Effector CD4-positive, alpha-beta T cell (primary cell): Measurements from ENCODE around the gene PAFAH1B1.
"Not testable (repeated sequence)": the region's sequence is repeated elsewhere in the genome, so short reads cannot be mapped to it uniquely, and the experiment has no call there.

Experiments
- DNase-seq: peaks from one replicate; pipeline ENCODE4 v3.0.0-alpha.2; 2020

The PAFAH1B1 gene

DNA sequence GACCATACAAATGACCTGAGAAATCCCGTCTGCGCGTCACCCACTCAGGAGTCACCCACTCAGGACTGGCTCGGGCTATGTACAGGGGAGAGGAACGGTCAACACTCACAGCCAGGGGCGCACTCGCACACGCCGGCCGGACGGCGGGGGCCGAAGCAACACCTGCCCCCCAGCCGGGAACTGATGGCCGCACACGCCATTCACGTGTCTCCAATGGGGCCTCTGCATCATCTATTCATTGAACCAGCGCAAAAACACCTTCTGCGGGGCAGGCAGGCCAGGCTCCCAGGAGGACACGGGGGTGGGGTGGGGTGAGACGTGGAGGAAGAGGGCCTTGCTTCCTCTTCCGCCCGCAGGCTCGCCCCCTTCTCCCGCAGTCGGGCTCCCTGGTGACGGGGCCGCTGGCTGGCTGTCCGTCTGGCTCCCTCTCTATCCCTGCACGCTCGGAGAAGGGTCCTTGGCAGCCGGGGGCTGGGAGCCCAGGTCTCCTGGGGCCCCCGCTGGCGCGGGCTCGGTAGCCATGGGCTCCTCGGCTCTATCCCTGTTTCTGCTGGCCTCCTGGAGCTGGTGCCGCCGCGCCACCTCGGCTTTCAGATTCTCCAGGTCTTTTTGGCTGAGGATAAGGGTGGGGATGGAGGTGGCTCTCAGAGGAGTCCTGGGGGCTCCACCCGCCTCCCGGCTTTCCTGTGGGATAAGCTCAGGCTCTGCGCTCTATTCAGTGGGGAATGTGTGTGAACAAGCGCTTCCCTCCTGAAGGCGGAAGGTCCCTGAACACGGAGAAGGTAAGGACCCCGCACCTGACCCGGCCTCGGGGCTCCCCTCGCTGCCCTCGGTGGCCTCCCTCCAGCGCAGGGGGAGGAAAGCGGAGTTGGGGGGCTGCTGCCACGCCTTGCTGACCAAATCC lies 97.0 kb downstream of the PAFAH1B1 start:
- DNase-seq: no peak

DNA sequence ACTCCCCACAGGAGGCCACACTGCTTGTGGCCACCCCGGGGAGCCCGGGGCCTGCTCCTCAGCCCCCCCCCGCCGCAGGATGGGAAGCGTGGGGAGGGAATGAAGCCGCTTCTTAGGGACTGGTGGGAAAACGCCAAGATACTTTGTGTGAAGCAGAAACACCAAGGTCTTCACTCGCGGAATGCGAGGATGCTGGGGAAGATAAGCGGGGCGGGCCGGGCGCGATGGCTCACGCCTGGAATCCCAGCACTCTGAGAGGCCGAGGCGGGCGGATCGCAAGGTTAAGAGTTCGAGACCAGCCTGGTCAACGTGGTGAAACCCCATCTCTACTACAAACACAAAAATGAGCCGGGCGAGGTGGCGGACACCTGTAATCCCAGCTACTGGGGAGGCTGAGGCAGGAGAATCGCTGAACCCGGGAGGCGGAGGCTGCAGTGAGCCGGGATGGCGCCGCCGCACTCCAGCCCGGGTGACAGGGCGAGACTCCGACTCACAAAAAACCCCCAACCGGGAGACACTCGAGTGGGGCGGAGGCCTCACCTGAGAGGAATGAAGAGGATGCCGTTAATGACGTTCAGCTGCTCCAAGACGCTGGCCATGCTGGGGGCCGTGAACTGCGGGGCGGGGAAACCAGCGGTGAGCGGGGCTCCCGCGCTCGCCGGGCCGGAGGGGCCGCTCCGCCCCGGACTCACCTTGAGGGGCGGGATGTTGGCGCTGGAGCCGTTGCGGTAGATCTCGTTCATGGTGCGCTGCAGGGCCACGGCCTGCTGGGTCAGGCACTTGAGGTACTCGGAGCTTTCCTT lies 97.8 kb downstream of the PAFAH1B1 start:
- DNase-seq: no peak

DNA sequence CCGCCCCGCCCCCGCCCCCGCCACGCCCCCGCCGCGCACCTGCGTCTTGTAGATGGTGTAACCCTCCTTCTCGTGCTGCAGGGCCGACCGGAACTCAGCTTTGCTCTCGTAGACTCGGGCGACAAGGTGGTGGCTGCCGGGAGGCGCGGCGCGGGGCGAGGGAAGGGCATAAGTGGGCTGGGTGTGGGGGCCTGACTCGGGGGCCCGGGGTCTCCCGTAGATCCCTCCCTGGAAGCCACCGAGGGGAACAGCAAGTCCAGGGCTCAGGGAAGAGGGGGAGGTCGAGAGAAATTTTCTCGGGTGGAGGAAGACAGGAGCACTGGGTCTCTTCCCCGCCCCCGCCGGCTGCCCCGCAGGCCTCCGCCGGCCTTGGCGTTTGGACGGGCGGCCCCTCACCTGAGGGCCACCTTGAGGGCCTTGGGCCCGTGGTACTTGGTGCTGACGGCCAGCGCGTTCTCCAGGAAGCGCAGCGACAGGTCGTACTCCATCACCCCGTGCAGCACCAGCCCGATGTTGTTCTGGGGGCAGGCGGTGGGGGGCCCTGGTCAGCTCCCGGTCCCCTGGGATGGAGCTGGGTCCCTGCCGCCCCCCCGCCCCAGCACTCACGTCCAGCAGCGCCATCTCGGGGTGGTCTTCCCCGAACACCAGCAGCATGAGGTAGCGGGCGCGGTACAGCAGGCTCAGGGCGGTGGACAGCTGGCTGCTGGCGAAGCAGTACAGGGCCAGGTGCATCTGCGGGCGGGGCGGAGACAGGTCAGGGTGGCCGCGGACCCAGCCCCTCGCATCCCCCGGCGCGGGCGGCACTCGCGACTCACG lies 98.7 kb downstream of the PAFAH1B1 start:
- no peak for DNase-seq

DNA sequence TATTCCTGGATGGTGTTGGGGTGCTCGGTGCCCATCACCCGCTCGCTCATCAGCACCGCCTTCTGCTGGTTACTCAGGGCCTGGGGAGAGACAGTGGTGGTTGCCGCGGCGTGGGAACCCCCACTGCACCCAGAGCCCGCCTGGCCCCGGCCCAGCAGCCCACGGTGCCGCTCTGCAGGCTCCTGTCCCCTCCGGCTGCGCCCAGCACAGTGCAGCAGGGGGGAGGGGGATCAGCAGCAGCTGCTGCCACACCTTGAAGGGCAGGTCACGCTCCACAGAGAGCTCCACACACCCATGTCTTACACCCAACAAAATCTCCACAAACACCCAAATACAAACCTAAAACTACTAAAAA lies 99.3 kb downstream of the PAFAH1B1 start:
- no peak for DNase-seq

DNA sequence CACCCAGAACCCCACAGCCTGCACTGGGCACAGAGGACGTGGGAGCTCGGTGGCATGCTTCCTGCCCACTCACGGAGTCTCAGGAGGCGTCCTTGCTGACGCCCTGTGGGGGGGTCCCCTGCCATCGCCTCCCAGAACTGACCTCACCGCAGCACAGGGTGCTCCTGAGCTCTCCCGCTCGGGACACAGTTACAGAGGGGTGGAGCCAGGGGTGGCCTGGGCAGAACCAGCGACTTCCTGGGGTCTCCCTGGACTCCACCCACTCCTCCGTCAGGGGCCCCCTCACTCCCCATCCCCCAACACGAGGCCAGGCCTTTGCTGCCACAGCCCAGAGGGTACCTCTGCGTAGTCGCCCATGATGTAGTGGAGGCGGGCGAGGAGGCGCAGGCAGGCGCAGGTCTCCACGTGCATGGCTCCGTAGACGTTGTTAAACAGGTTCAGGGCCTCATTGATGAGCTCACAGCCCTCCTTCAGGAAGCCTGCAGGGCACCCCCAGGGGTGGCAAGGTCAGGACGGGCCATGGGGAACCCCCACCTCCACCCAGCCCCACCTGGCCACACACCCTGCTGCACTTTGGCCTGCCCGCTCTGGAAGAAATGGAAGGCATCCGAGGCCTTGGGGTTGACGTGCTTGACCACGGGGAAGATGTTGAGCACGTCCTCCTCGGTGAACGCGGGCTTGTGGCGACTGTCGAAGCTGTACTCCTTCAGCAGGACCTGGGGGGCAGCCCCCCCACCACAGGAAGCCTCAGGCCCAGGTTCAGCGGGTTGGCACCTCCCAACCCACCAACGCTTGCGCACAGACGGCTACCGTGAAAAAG lies 100.3 kb downstream of the PAFAH1B1 start:
- DNase-seq: no peak

DNA sequence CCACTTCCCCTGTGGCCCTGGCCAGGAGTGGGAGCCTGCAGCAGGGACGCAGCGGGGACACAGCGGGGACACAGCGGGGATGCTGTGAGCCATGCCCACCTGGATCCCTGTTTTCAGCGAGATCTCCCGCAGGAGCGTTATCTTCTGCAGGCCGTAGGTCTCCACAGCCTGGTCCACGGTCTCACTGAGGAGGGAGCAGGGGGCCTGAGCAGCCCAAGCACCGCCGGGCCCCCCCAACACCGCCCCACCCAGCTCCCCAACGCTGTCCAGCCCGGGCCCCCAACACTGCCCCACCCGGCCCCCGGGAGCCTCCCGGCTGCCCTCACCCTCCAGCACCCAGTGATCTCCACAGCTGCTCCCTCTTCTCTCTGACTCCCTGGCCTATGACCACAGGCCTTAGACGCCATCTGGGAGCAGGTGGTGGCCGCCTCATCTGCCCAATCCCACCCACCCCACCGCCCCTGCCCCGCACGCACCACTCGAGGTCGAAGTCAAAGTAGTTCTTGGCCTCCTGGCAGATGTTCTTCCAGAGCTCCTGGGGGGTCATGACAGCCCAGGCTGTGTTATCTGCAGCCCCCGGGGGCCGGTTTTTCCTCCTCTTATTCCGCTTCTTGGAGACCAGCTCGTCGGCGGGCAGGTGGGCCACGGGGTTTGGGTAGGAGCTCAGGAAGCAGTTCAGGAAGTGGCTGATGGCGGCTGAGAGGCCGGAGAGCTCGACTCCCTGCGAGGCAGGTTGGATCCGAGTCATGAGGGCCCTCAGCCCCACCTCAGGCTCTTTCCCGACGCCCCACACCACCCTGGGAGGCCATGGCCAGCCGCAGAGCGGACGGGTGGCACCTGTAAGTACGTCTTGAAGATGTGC lies 101.2 kb downstream of the PAFAH1B1 start:
- no peak for DNase-seq

DNA sequence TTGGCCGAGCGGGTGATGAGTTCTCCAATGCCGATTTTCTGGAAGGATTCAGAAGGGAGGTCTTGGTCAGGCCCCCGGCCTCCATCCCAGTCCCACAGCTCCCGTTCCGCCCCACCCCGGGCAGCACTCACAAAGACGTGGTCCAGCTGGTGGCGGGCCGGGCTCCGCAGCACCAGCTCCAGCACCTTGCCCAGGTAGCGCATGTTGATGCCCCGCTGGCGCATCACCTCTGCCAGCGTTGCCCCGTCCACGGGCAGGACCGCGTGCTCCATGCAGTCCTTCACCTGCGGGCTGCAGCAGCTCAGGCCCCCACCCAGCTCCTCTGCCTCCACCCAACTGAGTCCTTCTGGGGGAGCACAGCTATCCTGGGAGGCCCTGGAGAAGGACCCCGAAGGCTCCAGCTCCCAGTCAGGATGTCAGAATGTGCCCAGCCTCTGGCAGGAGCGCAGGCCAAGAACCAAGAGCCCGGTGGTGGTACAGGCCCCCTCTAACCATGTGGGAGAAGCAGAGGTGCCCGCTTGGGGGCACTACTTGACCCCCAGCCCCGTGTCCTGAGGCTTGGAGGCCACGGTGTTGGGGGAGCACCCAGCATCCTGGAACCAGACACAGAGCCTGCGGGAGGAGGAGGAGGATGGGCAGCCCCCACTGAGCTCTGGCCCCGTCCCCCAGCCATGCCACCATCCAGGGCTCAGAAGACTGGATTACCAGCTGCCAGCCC lies 101.9 kb downstream of the PAFAH1B1 start:
- DNase-seq: no peak

DNA sequence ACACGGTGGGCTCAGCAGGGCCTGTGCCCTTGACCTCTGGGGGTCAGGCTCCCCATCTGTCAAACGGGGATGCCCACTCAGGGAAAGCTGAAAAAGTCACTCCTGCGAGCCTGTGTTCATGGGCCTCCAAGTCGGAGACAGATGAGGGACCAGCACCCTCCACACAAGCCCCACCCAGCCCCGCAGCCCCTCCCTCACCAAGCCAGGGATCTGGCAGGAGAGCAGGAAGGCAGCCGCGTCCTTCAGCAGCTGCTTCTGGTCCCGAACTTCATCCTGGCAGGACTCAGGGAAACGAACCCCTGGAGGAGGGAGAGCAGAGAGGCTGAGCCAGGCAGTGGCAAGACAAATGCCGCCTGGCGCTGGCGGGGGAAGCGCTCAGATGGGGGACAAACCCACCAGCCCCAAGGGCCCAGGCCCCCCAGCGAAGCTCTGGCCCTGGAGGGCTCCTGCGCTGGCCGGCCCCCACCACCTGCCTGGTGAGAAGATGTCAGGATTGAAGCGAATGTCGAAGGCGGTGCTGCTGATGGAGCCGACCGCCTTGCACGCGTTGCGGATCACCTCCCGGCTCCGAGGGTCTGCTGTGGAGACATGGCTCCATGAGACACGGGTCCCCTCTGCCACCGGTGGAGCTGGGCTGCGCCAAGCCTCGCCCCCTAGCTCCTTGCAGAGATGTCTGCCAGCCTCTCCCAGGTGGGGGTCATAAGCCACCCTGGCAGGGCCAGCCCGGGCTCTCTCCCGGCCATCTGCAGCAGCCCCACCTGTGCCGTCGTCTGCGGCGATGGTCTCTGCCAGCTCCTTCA lies 102.7 kb downstream of the PAFAH1B1 start:
- no peak for DNase-seq

DNA sequence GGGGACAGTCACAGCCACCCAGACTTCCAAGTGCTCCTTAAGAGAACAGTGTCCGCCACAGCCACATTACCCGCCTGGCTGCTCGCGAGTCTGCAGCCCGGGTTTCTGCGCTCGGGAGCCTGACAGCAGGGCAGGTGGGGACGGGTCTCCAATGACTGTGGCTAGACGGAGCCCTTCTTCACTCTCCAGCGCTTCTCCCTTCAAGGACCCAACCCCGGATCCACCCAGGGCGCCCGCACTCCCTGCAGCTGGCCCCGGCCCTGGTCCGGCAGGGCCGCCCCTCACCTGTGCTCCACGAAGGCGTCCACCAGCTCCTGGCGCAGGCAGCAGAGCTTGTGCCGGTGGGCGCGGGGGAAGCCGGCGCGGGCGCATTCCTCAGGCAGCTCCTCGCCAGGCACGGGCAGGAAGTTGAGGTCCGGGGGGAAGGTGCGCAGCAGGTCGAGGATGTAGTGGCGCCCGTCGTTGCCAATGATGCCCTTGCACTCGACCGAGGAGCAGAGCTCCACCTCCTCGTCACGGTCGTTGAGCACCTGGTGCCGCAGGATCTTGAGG lies 104.2 kb downstream of the PAFAH1B1 start:
- DNase-seq: no peak

DNA sequence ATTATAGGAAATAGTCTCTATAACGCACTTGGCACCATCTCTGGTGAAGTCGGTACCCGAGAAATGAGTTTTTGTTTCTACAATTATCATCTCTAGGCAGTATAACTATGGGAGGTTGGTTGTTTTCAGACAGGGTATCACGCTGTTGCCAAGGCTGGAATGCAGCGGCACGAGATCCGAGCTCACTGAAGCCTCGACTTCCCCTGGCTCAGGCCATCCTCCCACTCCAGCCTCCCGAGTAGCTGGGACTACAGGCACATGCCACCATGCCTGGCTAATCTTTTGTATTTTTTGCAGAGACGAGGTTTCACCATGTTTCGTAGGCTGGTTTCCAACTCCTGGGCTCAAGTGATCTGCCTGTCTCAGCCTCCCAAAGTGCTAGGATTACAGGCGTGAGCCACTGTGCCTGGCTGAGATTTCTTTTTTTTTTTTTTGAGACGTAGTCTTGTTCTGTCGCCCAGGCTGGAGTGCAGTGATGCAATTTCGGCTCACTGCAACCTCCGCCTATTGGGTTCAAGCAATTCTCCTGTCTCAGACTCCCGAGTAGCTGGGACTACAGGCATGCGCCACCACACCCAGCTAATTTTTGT lies 105.9 kb downstream of the PAFAH1B1 start:
- DNase-seq: not testable (repeated sequence)

DNA sequence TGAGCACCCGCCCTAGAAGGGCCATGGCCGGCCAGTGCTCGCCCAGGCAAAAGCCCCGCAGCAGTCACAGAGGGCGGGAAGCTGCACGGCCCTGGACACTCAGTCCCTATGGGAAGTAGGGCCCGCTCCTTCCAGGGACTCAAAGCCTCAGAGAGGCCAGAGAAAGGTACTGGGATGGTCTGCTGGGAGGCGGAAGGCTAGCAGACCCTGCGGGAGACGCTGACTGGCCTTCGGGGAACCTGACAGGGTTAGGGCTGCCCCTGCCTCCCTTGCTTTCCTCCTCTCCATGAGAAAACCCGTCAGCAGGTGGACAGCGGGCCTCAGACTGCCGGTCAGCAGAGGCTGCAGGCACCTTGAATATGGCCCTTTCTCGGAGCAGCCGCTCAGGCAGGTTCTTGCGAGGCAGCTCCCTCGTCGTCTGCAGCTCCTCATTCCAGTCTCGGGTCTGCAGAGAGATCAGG lies 106.6 kb downstream of the PAFAH1B1 start:
- DNase-seq: no peak

DNA sequence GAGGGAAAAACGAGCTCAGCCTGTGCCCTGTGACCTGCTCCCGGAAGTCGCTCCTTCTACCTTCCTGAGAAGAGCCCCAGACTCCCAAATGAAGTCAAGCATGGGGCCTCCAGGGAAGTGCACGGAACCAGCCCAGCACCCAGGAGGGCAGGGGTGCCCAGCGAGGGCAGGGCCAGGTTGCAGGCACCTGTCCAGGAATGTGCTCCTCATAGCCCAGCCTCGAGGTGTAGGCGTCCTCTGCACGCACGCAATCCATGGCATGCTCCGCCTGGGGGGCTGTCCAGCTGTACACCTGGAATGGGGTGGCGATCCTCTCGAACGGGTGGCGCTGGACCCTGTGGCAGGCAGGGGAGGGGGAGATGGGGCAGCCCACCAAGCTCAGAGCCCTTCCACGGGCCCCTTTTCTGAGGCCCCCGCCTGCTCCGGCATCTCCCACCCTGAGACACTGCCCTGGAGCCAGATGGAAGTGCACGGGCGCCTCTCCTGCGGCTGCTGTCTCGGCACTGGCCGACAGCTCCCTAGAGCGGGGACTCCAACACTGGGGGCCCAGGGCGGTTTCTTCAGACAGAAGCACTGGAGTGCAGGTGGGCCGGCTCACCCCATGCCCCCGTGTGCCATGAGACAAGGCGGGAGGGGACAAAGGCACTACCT lies 107.2 kb downstream of the PAFAH1B1 start:
- no peak for DNase-seq

DNA sequence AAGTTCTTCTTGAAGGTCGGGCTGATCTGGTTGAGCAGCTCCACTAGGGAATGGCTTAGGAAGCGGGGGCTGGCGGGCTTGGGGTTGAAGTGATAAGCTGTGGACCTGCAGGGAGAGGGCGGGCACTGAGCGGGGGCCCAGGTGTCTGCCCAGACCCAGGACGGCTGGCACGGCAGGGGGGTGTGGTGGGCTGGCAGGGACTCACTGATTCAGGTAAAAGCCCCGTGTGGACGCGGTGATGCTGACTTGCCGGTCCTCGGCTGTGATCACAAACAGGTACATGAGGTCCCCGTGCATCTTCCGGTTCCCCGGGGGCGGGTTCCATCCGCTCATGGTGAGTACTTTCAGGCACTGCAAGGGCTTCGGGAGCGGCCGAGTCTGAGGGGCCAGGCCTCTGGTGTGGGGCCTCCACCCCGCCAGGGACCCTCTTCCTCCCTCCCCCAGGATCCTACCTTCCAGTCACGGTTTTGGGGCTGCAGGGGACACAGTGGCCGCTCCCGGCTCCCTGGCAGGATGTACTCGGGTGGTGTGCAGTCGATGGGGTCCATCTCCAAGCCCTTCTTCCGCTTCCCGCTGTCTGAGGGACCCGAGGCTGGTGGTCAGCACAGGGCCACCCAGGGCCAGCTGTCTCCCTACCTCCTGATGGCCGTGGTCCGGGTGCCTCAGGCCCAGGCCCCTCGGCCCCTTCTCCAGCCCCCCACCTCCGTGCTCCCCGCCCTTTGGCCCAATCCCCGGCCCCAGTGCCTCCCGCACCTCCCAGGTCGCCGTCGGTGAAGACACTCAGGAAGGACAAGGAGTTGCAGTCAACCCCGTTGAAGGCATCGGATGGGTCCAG lies 107.9 kb downstream of the PAFAH1B1 start:
- no peak for DNase-seq

DNA sequence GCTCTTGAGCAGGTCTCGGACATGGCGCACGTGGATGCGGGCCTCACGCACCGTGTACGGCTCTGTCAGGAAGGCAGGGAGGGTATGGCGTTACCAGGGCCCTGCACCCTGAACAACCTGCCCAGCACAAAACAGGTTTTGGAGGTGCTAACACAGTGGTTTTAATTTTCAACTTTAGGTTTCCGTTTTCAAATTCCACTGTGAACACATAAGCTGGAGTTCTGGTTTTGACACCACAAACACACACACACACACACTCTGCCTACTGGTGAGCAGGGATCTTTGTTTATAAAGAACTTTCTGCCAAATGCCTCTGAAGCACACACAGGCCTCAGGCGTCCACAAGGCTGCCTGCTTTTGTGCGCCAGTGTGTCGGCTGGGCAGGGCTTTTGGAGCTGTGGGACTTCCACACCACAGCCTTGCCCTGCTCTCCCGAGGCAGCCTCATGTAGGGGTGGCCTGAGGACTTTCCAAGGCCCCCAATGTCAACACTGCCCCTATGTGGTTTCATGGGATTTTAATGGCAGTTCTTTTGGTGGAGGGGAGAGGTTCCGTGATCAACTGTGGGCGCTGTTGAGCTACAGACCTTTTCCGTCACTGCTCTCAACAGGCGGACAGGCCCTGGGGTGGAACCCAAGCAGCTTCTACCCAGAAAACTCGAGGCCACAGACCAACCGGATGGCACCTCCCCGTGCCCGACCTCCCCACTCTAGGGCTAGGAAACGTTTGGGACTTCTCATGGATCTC lies 108.7 kb downstream of the PAFAH1B1 start:
- no peak for DNase-seq

DNA sequence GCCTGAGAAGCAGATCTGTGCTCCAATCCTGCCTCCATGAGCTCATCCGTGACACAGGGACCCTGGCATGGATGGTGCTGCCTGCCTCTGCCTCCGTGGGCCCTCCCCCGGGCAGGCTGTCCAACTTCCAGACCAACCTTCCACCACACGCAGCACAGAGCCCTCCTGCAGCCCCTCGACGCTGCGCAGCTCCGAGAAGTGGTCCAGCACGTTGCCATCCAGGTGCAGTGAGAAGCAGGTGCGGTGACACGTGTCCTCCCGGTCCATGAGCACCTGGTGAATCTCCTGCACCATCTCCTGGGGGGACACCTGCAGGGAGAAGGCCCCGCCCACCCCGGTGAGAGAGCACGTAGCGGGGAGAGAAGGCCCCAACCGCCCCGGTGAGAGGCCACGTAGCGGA lies 109.7 kb downstream of the PAFAH1B1 start:
- DNase-seq: no peak

DNA sequence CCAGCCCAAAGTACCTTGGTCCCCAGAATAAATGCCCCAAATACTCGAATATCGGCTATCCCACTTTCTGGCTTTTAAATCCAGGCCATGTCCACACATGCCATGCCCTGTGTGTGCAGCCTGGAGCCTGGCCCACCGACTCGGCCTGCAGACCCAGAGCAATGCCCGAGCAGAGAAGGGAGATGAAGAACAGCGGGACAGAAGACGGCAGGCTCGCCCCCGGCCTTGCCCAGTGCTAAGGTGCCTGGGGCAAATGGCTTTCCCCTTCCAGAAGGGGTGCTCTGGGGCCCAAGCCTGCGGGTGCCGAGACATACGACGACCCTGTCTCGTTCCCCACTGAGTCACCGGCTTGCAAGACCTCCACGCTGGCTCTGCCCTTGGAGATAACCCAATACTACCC lies 110.2 kb downstream of the PAFAH1B1 start:
- DNase-seq: no peak
